Measurements from ENCODE around the gene CYTH2.

CYTH2 gene

GRCh38 chr19:48454150-48454730, 14.9 kb upstream of the CYTH2 start:
- no peak for DNase-seq (ENCODE audit: low read depth)

- DNase-seq (ENCODE audit: low read depth) = no peak
Measured at GRCh38 chr19:48455171-48455907, 13.8 kb upstream of the CYTH2 start, which contains the start of gene KCNJ14. Gene KCNJ14, plus strand, starts transcription at chr19:48455574. Its CDS starts 6,151 bp downstream, at chr19:48461725.

GRCh38 chr19:48455908-48456562, 13.1 kb upstream of the CYTH2 start:
- DNase-seq (ENCODE audit: low read depth) = no peak

GRCh38 chr19:48456864-48457263, 12.3 kb upstream of the CYTH2 start:
- DNase-seq (ENCODE audit: low read depth) = no peak

GRCh38 chr19:48458016-48458415, 11.2 kb upstream of the CYTH2 start:
- DNase-seq (ENCODE audit: low read depth) = no peak

- DNase-seq (ENCODE audit: low read depth) = no peak
Measured at GRCh38 chr19:48461651-48461981, 7.6 kb upstream of the CYTH2 start.

GRCh38 chr19:48461982-48462655, 7.0 kb upstream of the CYTH2 start:
- DNase-seq (ENCODE audit: low read depth) = no peak

- no peak for DNase-seq (ENCODE audit: low read depth)
Measured at GRCh38 chr19:48465215-48465614, 4.0 kb upstream of the CYTH2 start.

GRCh38 chr19:48466561-48467325, 2.4 kb upstream of the CYTH2 start:
- no peak for DNase-seq (ENCODE audit: low read depth)

- peak; percentile 97 for DNase-seq (ENCODE audit: low read depth)
Measured at GRCh38 chr19:48468772-48469288, 339 bp upstream of the CYTH2 start.

- DNase-seq (ENCODE audit: low read depth) = no peak
Measured at GRCh38 chr19:48469934-48470680, 938 bp downstream of the CYTH2 start.

- DNase-seq (ENCODE audit: low read depth) = no peak
Measured at GRCh38 chr19:48470856-48471255, 1.7 kb downstream of the CYTH2 start.

GRCh38 chr19:48471836-48472235, 2.7 kb downstream of the CYTH2 start:
- DNase-seq (ENCODE audit: low read depth) = no peak

- no peak for DNase-seq (ENCODE audit: low read depth)
Measured at GRCh38 chr19:48473161-48473966, 4.2 kb downstream of the CYTH2 start.

- DNase-seq (ENCODE audit: low read depth) = no peak
Measured at GRCh38 chr19:48474084-48474592, 5.0 kb downstream of the CYTH2 start.

- DNase-seq (ENCODE audit: low read depth) = no peak
Measured at GRCh38 chr19:48475369-48476068, 6.3 kb downstream of the CYTH2 start.

- DNase-seq (ENCODE audit: low read depth) = no peak
Measured at GRCh38 chr19:48476176-48476575, 7.0 kb downstream of the CYTH2 start.

- DNase-seq (ENCODE audit: low read depth) = no peak
Measured at GRCh38 chr19:48477067-48477685, 8.0 kb downstream of the CYTH2 start.
